GM12878 (cell line): ENCODE measurements around the gene ANGPTL2. TPM values are rescaled to one million over a fixed set of nuclear protein-coding genes. Genes with fewer than 3 reads are reported as not detected.

Experiments
- ATAC-seq: fragments of 200-7000 bp; cut with Tn5 transposase; 3 replicates; pipeline ENCODE4 v1.9.1; 2020; ENCODE audit warnings: mild to moderate bottlenecking, moderate library complexity
- BruUV-seq: library from RNA; stranded (reverse); fragments of 400-500 nt; replicated peaks from 2 replicates; lab custom pipeline; 2021; lab: Mats Ljungman, UMichigan
- CTCF ChIA-PET: fragments of 300-600 bp; sonication (Branson Sonifier 250); formaldehyde crosslinking; extraction: SDS; loops from one replicate; lab custom pipeline; 2021; ENCODE audit warnings: inconsistent platforms; lab: Yijun Ruan, JAX
- POLR2A ChIA-PET: fragments of 350-600 bp; formaldehyde crosslinking; extraction: SDS; loops from one replicate; lab custom pipeline; 2021; ENCODE audit warnings: inconsistent platforms; lab: Charles Lee
- RAD21 ChIA-PET: fragments of 300-600 bp; sonication (Branson Sonifier 250); formaldehyde crosslinking; loops from one replicate; lab custom pipeline; 2023; ENCODE audit warnings: antibody characterized with exemption; ENCODE audit not compliant: unreplicated experiment; lab: Charles Lee
- SMC1A ChIA-PET: fragments of 300-600 bp; sonication (Branson Sonifier 250); formaldehyde crosslinking; loops from one replicate; lab custom pipeline; 2023; ENCODE audit not compliant: unreplicated experiment, uncharacterized antibody; lab: Charles Lee
- DNase-seq: peaks from one replicate; pipeline ENCODE4 v3.0.0-alpha.2; 2011; ENCODE audit warnings: low read depth, low spot score
- FAIRE-seq: peaks from 3 replicates; lab custom pipeline; 2011; peaks lifted over from hg19 to GRCh38; lab: Jason Lieb, UNC
- H2AFZ ChIP-seq: 2 replicates; pipeline ENCODE4 v1.6.0; 2011; ENCODE audit warnings: low read depth, low read length, control low read depth; ENCODE audit not compliant: control insufficient read depth
- H3K27ac ChIP-seq: 2 replicates; pipeline ENCODE4 v1.5.1; 2011; ENCODE audit warnings: control low read depth; ENCODE audit not compliant: control insufficient read depth, insufficient read depth
- H3K27me3 ChIP-seq, 2 experiments: replicated peaks in 1 of 2; 2 replicates each; pipeline versions ENCODE4 v1.6.0 to v1.6.1; 2011; ENCODE audit warnings: low read length in 1 of 2; ENCODE audit not compliant: control insufficient read depth in 2 of 2, insufficient read depth in 2 of 2
- H3K36me3 ChIP-seq, 2 experiments: 2 replicates each; pipeline ENCODE4 v1.5.1; 2011; ENCODE audit warnings: low read length in 1 of 2; ENCODE audit not compliant: control insufficient read depth in 2 of 2, insufficient read depth in 2 of 2
- H3K4me1 ChIP-seq: 2 replicates; pipeline ENCODE4 v1.6.1; 2011; ENCODE audit warnings: mild to moderate bottlenecking, low read length, moderate library complexity, mixed read lengths; ENCODE audit not compliant: control insufficient read depth, insufficient read depth
- H3K4me2 ChIP-seq: 2 replicates; pipeline ENCODE4 v1.6.0; 2011; ENCODE audit warnings: control low read depth; ENCODE audit not compliant: control insufficient read depth, insufficient read depth
- H3K4me3 ChIP-seq: fragments of 200-600 bp; sonication (generic); 2 replicates; pipeline ENCODE4 v1.5.1; 2016
- H3K79me2 ChIP-seq: 2 replicates; pipeline ENCODE4 v1.6.0; 2011; ENCODE audit warnings: low read length; ENCODE audit not compliant: control insufficient read depth, insufficient read depth
- H3K9ac ChIP-seq: 2 replicates; pipeline ENCODE4 v1.8.0; 2011; ENCODE audit warnings: low read length, control low read depth, mixed read lengths; ENCODE audit not compliant: control insufficient read depth, insufficient read depth
- H3K9me3 ChIP-seq: replicated peaks from 3 replicates; pipeline ENCODE4 v1.5.1; 2011; ENCODE audit warnings: mild to moderate bottlenecking, low read length; ENCODE audit not compliant: control insufficient read depth, insufficient read depth
- H4K20me1 ChIP-seq: 2 replicates; pipeline ENCODE4 v1.6.0; 2011; ENCODE audit not compliant: control insufficient read depth, insufficient read depth
- BACH1 ChIP-seq: fragments of 450-650 bp; IDR thresholded peaks from 2 replicates; pipeline ENCODE4 v1.6.1; 2017; ENCODE audit warnings: mild to moderate bottlenecking, borderline replicate concordance
- EP300 ChIP-seq, 2 experiments: fragments of 150-350 bp in 1 of 2; IDR thresholded peaks; 2 replicates each; pipeline ENCODE4 v1.6.1; 2011 to 2012; ENCODE audit warnings: low read depth in 2 of 2, low read length in 2 of 2, borderline replicate concordance in 1 of 2, improper control_type of control experiment in 1 of 2, inconsistent platforms in 1 of 2; ENCODE audit not compliant: control insufficient read depth in 1 of 2
- HDAC6 ChIP-seq: fragments of 200-600 bp; sonication (generic); IDR thresholded peaks from one replicate; pipeline ENCODE4 v1.8.0; 2017; ENCODE audit warnings: antibody characterized with exemption; ENCODE audit not compliant: unreplicated experiment
- HDGF ChIP-seq: fragments of 450-650 bp; IDR thresholded peaks from 2 replicates; pipeline ENCODE4 v1.6.1; 2016; ENCODE audit warnings: antibody characterized with exemption
- KAT2A ChIP-seq: conservative IDR thresholded peaks from 2 replicates; pipeline ENCODE4 v1.6.1; 2011; ENCODE audit warnings: low read depth, low read length; ENCODE audit not compliant: control insufficient read depth
- KDM1A ChIP-seq: fragments of 200-600 bp; sonication (generic); IDR thresholded peaks from 2 replicates; pipeline ENCODE4 v1.6.1; 2016; ENCODE audit warnings: borderline replicate concordance
- MTA3 ChIP-seq: IDR thresholded peaks from 2 replicates; pipeline ENCODE4 v1.6.1; 2012; ENCODE audit warnings: low read length, inconsistent platforms, borderline replicate concordance
- MYB ChIP-seq: fragments of 150-350 bp; IDR thresholded peaks from 2 replicates; pipeline ENCODE4 v1.6.1; 2014; ENCODE audit warnings: mild to moderate bottlenecking, low read depth, low read length, borderline replicate concordance
- POU2F2 ChIP-seq: IDR thresholded peaks from 3 replicates; pipeline ENCODE4 v1.6.1; 2011; ENCODE audit warnings: low read depth, mild to moderate bottlenecking, low read length, borderline replicate concordance
- RAD21 ChIP-seq: IDR thresholded peaks from 2 replicates; pipeline ENCODE4 v1.6.1; 2011; ENCODE audit warnings: mild to moderate bottlenecking, low read depth, low read length, moderate library complexity; ENCODE audit not compliant: insufficient read depth
- TAF1 ChIP-seq: IDR thresholded peaks from 2 replicates; pipeline ENCODE4 v1.6.1; 2011; ENCODE audit warnings: mild to moderate bottlenecking, low read depth, low read length, borderline replicate concordance
- TCF7 ChIP-seq: IDR thresholded peaks from 2 replicates; pipeline ENCODE4 v1.6.1; 2014; ENCODE audit warnings: antibody characterized with exemption, borderline replicate concordance
- WGBS: methylation state at CpG from one replicate; pipeline ENCODE4 v1.1.6; 2016; ENCODE audit warnings: low lambda C conversion rate; ENCODE audit not compliant: insufficient replicate concordance, insufficient coverage; ENCODE audit errors: missing lambda C conversion rate; 5-methylcytosine and 5-hydroxymethylcytosine counted together
- in situ Hi-C: fragments of 300-500 bp; cut with MboI; formaldehyde crosslinking; loops from 9 replicates; pipeline ENCODE4 v1.14.3; 2018; ENCODE audit warnings: mixed read lengths
- intact Hi-C: fragments of 100-400 bp; cut with micrococcal nuclease; formaldehyde crosslinking; loops from one replicate; pipeline ENCODE4 v1.14.2; 2022; ENCODE audit not compliant: unreplicated experiment
- polyA plus RNA-seq, 11 experiments: library from polyadenylated mRNA; depleted of rRNA in 4 of 11; unstranded in 6 of 11; stranded (reverse) in 5 of 11; fragments of >200 nt; fragmentation: Nextera tagmentation in 4 of 11; fragmentation: Illumina TruSeq in 1 of 11; extraction: Ambion mirVana in 4 of 11; extraction: Trizol in 1 of 11; gene quantifications; 1 replicate in 1 of 11; 2 replicates in 10 of 11; pipeline versions ENCODE4 v1.2.1 to v1.2.3, GENCODE V29; 2011 to 2016; ENCODE audit warnings: inconsistent platforms in 2 of 11, missing spikeins in 2 of 11, low read depth in 1 of 11
- total RNA-seq, 4 experiments: library from RNA; depleted of rRNA in 3 of 4; stranded (reverse); fragments of >200 nt in 3 of 4; fragmentation: Illumina TruSeq in 1 of 4; extraction: Trizol in 1 of 4; gene quantifications; 2 replicates each; pipeline versions ENCODE4 v1.2.1 to v1.2.3, GENCODE V29; 2013 to 2021
- TF ChIP-seq, protein P1 (sequence below): IDR thresholded peaks from 2 replicates; pipeline ENCODE4 v1.6.1; 2012; ENCODE audit warnings: low read length, inconsistent platforms

ANGPTL2 gene
- total and polyA plus RNA-seq, 10 of the 15 experiments (the other 5 are each of a cell fraction or from before 2014, with no cell fraction given), result 0.13 to 2.6 (median 0.82) TPM; not detected in 1

DNA sequence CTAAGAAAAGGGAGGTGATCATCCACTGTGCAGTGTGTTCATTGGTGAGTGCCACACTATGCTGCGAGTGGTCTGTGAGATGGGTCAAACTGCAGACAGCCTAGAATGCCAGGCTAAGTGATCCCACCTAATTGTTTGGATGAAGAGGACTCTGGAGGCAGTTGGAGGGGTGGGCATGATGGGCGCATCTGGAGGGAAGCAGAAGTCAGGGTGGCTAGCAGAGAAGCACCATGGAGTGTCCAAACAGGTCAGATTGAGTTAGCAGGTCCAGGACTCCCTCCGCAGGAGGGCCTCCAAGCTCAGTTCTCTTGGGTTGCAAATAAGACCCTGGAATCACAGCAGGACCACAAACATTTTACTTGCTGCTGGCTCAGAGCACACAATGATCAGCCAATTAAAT is 19.9 kb upstream of the ANGPTL2 start:
- Histone ChIP-seq H3K4me3 (no peak overlapping the region), H3K9ac (no peak overlapping the region), H4K20me1 (no peaks in the 10 kb centered on the region), H3K9me3 (no peaks in the 10 kb centered on the region; the same call in 2 of the 3 replicates), H2AFZ (no peak overlapping the region), H3K36me3 (no peaks in the 10 kb centered on the region)
- ChIA-PET POLR2A (no interaction called here), RAD21 (interaction anchor here (0.9 kb wide), 1 partner anchor 134 kb away, joined by 3 read pairs; no protein-coding TSS in a partner anchor), SMC1A (interaction anchor here (0.7 to 2.4 kb wide), 6 partner anchors 8 to 172 kb away, joined by 3 to 11 read pairs (median 3); no protein-coding TSS in a partner anchor)
- ATAC-seq (no peak), DNase-seq (no peak), FAIRE-seq (no peak)
- in situ Hi-C loops (no loop called here), intact Hi-C loops (no loop called here)
- TF ChIP-seq HDGF (no peak), EP300 (IDR thresholded peaks at IDR 0.05; ENCODE audit: borderline replicate concordance in 1 of 2, control insufficient read depth in 1 of 2, low read depth in 2 of 2, low read length in 2 of 2) (no peak), TAF1 (no peak), RAD21 (no peak), KDM1A (no peak), MTA3 (no peak), TCF7 (no peak), POU2F2 (no peak), HDAC6 (no peak), BACH1 (no peak), MYB (no peak), KAT2A (no peak)
- TF ChIP-seq, protein P1, sequence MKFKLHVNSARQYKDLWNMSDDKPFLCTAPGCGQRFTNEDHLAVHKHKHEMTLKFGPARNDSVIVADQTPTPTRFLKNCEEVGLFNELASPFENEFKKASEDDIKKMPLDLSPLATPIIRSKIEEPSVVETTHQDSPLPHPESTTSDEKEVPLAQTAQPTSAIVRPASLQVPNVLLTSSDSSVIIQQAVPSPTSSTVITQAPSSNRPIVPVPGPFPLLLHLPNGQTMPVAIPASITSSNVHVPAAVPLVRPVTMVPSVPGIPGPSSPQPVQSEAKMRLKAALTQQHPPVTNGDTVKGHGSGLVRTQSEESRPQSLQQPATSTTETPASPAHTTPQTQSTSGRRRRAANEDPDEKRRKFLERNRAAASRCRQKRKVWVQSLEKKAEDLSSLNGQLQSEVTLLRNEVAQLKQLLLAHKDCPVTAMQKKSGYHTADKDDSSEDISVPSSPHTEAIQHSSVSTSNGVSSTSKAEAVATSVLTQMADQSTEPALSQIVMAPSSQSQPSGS, result no peak
- TF ChIP-seq, all 136 proteins: peak for 0
- H3K4me2 ChIP-seq, result no peak overlapping the region
- no peaks in the 10 kb centered on the region for H3K4me1 ChIP-seq
- no peaks in the 10 kb centered on the region for H3K79me2 ChIP-seq
- H3K27me3 ChIP-seq, result no peaks in the 10 kb centered on the region
- no TSS peak for BruUV-seq
- WGBS, result 95% methylated on average over 3 of the region's 3 CpGs
- CTCF ChIA-PET, result interaction anchor here (1.6 to 1.7 kb wide), 2 partner anchors 142 to 173 kb away, joined by 3 read pairs; no protein-coding TSS in a partner anchor
- H3K27ac ChIP-seq, result no peak overlapping the region
